ENCODE results near the gene LGI1. TPM values are rescaled to one million over a fixed set of nuclear protein-coding genes. Genes with fewer than 3 reads are reported as not detected.

The LGI1 gene
- total and polyA plus RNA-seq, 2 of the 8 experiments (the other 6 are each of a cell fraction or from before 2014, with no cell fraction given) = 0.15 TPM; not detected in 1

DNA sequence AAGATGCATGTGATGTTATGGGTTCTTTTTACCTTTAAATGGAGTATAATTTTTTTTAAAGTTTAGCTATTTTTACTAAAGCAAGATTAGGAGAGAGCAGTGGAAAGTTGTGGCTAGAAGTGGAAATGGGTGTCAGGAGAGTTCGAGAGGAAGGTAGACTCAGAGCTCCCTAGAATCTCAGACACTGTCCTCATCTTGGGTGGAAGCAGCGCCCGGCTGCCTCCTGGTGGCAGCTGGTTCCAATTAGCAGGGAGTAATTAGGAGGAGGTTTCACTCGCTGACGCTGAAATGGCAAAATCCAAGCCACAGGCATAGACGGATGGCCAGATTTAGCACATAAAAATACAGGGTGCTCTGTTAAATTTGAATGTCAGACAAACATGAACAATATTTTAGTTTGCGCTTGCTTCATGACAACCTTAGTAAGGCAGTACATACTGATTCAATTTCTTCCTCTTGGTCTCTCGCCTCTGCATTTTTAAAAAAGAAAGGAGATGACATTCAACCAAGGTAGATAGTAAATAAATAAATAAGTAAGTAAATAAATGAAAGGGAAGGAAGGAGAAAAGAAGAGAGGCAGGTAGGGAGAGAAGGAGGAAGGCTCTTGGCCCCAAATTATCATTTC lies 58.5 kb downstream of the LGI1 start:
- H2BK20ac ChIP-seq (ENCODE audit: low read length) = no peak overlapping the region
- no peaks in the 10 kb centered on the region for H3K9me3 ChIP-seq (ENCODE audit: insufficient read depth in 2 of 2, low read depth in 1 of 2, low read length in 1 of 2)
- FAIRE-seq = peak; percentile 65
- H3K79me2 ChIP-seq (ENCODE audit: control insufficient read depth in 1 of 2, insufficient read depth in 2 of 2, low read length in 2 of 2) = no peaks in the 10 kb centered on the region
- ChIA-PET POLR2A (ENCODE audit: partially characterized antibody) (interaction anchor here (0.9 kb wide), 1 partner anchor 71 kb away, joined by 3 read pairs; no protein-coding TSS in a partner anchor), CTCF (ENCODE audit: partially characterized antibody) (interaction anchor here (0.6 to 9.5 kb wide), 47 partner anchors 9 to 515 kb away, joined by 3 to 287 read pairs (median 6); partner anchors contain the start of genes FRA10AC1 and LGI1)
- H4K5ac ChIP-seq (ENCODE audit: insufficient read length, low read depth, low read length) = no peak overlapping the region
- no peak overlapping the region for H2AK5ac ChIP-seq (ENCODE audit: low read depth, low read length)
- no peak overlapping the region for H3K9ac ChIP-seq (replicated peaks in 1 of 4; ENCODE audit: extremely low read depth in 1 of 4, low read depth in 3 of 4, low read length in 3 of 4)
- H3K23me2 ChIP-seq (ENCODE audit: low read depth, low read length) = no peaks in the 10 kb centered on the region
- no peak overlapping the region for H3K14ac ChIP-seq (ENCODE audit: insufficient read length)
- H3K4me1 ChIP-seq (replicated peaks in 1 of 4; ENCODE audit: control insufficient read depth in 3 of 4, insufficient read depth in 4 of 4, low read length in 3 of 4) = peaks cover 0 to 2% (median under 1%) of the 10 kb centered on the region in 4 experiments; a peak in 2 of 7 replicates
- no peak overlapping the region for H4K91ac ChIP-seq (replicated peaks; ENCODE audit: insufficient read length, low read length)
- no peak overlapping the region for H3K4me3 ChIP-seq (ENCODE audit: extremely low read depth in 1 of 4, insufficient read depth in 2 of 4, low read depth in 3 of 4, low read length in 4 of 4)
- no peaks in the 10 kb centered on the region for H3K27me3 ChIP-seq (replicated peaks in 1 of 4; ENCODE audit: control insufficient read depth in 3 of 4, extremely low read depth in 1 of 4, insufficient read depth in 3 of 4, low read length in 3 of 4)
- 31% methylated on average over 8 of the region's 8 CpGs; no CpG with 5 or more reads in 1 of the 2 experiments for WGBS, 2 experiments (ENCODE audit: extremely low coverage in 1 of 2, insufficient coverage in 1 of 2, insufficient read length in 1 of 2, insufficient replicate concordance in 2 of 2, low coverage in 1 of 2, low lambda C conversion rate in 2 of 2, missing lambda C conversion rate in 1 of 2)
- H4K8ac ChIP-seq (ENCODE audit: extremely low read depth, insufficient read depth, low read length) = no peak overlapping the region
- no peak overlapping the region for H2BK15ac ChIP-seq (ENCODE audit: low read length)
- no peak overlapping the region for H3K27ac ChIP-seq (ENCODE audit: low read depth, low read length)
- no peak overlapping the region for H3K23ac ChIP-seq (ENCODE audit: insufficient read length)
- H3K4me2 ChIP-seq (ENCODE audit: insufficient read depth in 1 of 2, low read depth in 2 of 2, low read length in 2 of 2) = no peak overlapping the region
- no peaks in the 10 kb centered on the region for H3K36me3 ChIP-seq (ENCODE audit: control insufficient read depth in 2 of 4, insufficient read depth in 4 of 4, low read length in 3 of 4)
- H3K4ac ChIP-seq (replicated peaks; ENCODE audit: insufficient read length, low read depth, low read length) = no peak overlapping the region
- no peak overlapping the region for H3K18ac ChIP-seq (ENCODE audit: extremely low read depth, low read length)
- TF ChIP-seq SUZ12 (IDR thresholded peaks at IDR 0.05; ENCODE audit: low read length) (no peak), RAD21 (IDR thresholded peaks at IDR 0.05 in 1 of 2, conservative IDR thresholded peaks at IDR 0.05 in 1 of 2; ENCODE audit: low read depth in 2 of 2, low read length in 2 of 2) (peak; percentile 78 to 85)
- TF ChIP-seq, protein P1, sequence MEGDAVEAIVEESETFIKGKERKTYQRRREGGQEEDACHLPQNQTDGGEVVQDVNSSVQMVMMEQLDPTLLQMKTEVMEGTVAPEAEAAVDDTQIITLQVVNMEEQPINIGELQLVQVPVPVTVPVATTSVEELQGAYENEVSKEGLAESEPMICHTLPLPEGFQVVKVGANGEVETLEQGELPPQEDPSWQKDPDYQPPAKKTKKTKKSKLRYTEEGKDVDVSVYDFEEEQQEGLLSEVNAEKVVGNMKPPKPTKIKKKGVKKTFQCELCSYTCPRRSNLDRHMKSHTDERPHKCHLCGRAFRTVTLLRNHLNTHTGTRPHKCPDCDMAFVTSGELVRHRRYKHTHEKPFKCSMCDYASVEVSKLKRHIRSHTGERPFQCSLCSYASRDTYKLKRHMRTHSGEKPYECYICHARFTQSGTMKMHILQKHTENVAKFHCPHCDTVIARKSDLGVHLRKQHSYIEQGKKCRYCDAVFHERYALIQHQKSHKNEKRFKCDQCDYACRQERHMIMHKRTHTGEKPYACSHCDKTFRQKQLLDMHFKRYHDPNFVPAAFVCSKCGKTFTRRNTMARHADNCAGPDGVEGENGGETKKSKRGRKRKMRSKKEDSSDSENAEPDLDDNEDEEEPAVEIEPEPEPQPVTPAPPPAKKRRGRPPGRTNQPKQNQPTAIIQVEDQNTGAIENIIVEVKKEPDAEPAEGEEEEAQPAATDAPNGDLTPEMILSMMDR (IDR thresholded peaks at IDR 0.05; ENCODE audit: control extremely low read depth in 1 of 3, insufficient read depth in 1 of 3, low read depth in 1 of 3, low read length in 3 of 3) = peak; percentile 77 to 86 (median 82)
- no peak overlapping the region for H2BK120ac ChIP-seq (replicated peaks; ENCODE audit: low read depth, low read length)
- H3K79me1 ChIP-seq (ENCODE audit: low read depth, low read length) = no peaks in the 10 kb centered on the region
- H3K56ac ChIP-seq (replicated peaks; ENCODE audit: insufficient read length, low read depth, low read length) = no peak overlapping the region
- H4K20me1 ChIP-seq (replicated peaks in 1 of 2; ENCODE audit: control insufficient read depth in 1 of 2, insufficient read depth in 2 of 2, low read length in 2 of 2) = no peaks in the 10 kb centered on the region
- peak; percentile 21 to 62 for DNase-seq (ENCODE audit: low read depth in 1 of 2, low spot score in 2 of 2)
- no peak overlapping the region for H2BK12ac ChIP-seq (ENCODE audit: low read depth, low read length)
- H2AFZ ChIP-seq (ENCODE audit: low read length) = no peak overlapping the region
- no peak overlapping the region for H2BK5ac ChIP-seq (ENCODE audit: low read depth, low read length)
